IMR-90 (cell line): ENCODE measurements around the gene RNF181. TPM values are rescaled to one million over a fixed set of nuclear protein-coding genes. Genes with fewer than 3 reads are reported as not detected.
"Not testable (repeated sequence)": the region's sequence is repeated elsewhere in the genome, so short reads cannot be mapped to it uniquely, and the experiment has no call there.

Experiments used
- ATAC-seq: fragments of 200-7000 bp; cut with Tn5 transposase; 2 replicates; pipeline ENCODE4 v1.9.1; 2020; ENCODE audit warnings: low read depth, mild to moderate bottlenecking, moderate library complexity
- BruUV-seq: library from RNA; stranded (reverse); fragments of 400-500 nt; replicated peaks from 2 replicates; lab custom pipeline; 2021; lab: Mats Ljungman, UMichigan
- CTCF ChIA-PET: fragments of 300-600 bp; formaldehyde crosslinking; extraction: SDS; loops from one replicate; lab custom pipeline; 2021; ENCODE audit warnings: antibody characterized with exemption; lab: Yijun Ruan, JAX
- POLR2A ChIA-PET: fragments of 300-600 bp; sonication (Branson Sonifier 250); formaldehyde crosslinking; loops from one replicate; lab custom pipeline; 2022; ENCODE audit warnings: antibody characterized with exemption; ENCODE audit not compliant: unreplicated experiment; lab: Charles Lee
- DNase-seq: peaks from one replicate; pipeline ENCODE4 v3.0.0; 2013
- H2AFZ ChIP-seq: replicated peaks from 2 replicates; pipeline ENCODE3; 2013; ENCODE audit warnings: low read length, mild to moderate bottlenecking; ENCODE audit not compliant: poor library complexity
- H2AK5ac ChIP-seq: 2 replicates; pipeline ENCODE4 v1.6.1; 2013; ENCODE audit warnings: low read depth, low read length, inconsistent platforms
- H2AK9ac ChIP-seq: replicated peaks from 2 replicates; pipeline ENCODE3; 2013; ENCODE audit warnings: mild to moderate bottlenecking, low read depth, low read length, moderate library complexity; ENCODE audit not compliant: poor library complexity
- H2BK120ac ChIP-seq: 2 replicates; pipeline ENCODE4 v1.6.1; 2013; ENCODE audit warnings: low read depth, low read length, inconsistent platforms
- H2BK15ac ChIP-seq: 3 replicates; pipeline ENCODE4 v1.6.1; 2013; ENCODE audit warnings: low read depth, low read length, inconsistent platforms
- H2BK20ac ChIP-seq: 2 replicates; pipeline ENCODE4 v1.6.1; 2013; ENCODE audit warnings: low read depth, mild to moderate bottlenecking, inconsistent platforms, low read length, moderate library complexity
- H2BK5ac ChIP-seq: 2 replicates; pipeline ENCODE4 v1.6.1; 2013; ENCODE audit warnings: mild to moderate bottlenecking, low read depth, low read length, inconsistent platforms; ENCODE audit not compliant: poor library complexity, severe bottlenecking
- H3K14ac ChIP-seq: replicated peaks from 2 replicates; pipeline ENCODE4 v1.6.1; 2013; ENCODE audit warnings: low read depth, low read length, inconsistent platforms
- H3K18ac ChIP-seq: 2 replicates; pipeline ENCODE4 v1.6.1; 2013; ENCODE audit warnings: low read depth, low read length, control low read depth
- H3K23ac ChIP-seq: 2 replicates; pipeline ENCODE4 v1.6.1; 2013; ENCODE audit warnings: low read depth, low read length, inconsistent platforms
- H3K27ac ChIP-seq: 2 replicates; pipeline ENCODE4 v1.5.1; 2013; ENCODE audit warnings: mild to moderate bottlenecking, control low read depth, low read length; ENCODE audit not compliant: insufficient read depth
- H3K27me3 ChIP-seq: 2 replicates; pipeline ENCODE4 v1.6.1; 2013; ENCODE audit warnings: low read length; ENCODE audit not compliant: control insufficient read depth, insufficient read depth
- H3K36me3 ChIP-seq: 2 replicates; pipeline ENCODE4 v1.6.1; 2013; ENCODE audit warnings: low read length, mixed read lengths; ENCODE audit not compliant: control insufficient read depth, insufficient read depth
- H3K4ac ChIP-seq: 2 replicates; pipeline ENCODE4 v1.6.1; 2013; ENCODE audit warnings: low read depth, low read length, inconsistent platforms
- H3K4me1 ChIP-seq: 2 replicates; pipeline ENCODE4 v1.6.1; 2013; ENCODE audit warnings: low read length, mixed read lengths; ENCODE audit not compliant: control insufficient read depth, insufficient read depth
- H3K4me2 ChIP-seq: 2 replicates; pipeline ENCODE4 v1.6.1; 2013; ENCODE audit warnings: low read depth, mild to moderate bottlenecking, control low read depth, low read length, moderate library complexity
- H3K4me3 ChIP-seq: 2 replicates; pipeline ENCODE4 v1.5.1; 2013; ENCODE audit warnings: low read depth, mild to moderate bottlenecking, control low read depth, low read length, moderate library complexity; ENCODE audit not compliant: insufficient read depth
- H3K56ac ChIP-seq: 2 replicates; pipeline ENCODE4 v1.6.1; 2013; ENCODE audit warnings: low read length, inconsistent platforms; ENCODE audit not compliant: insufficient read depth; ENCODE audit errors: extremely low read depth
- H3K79me1 ChIP-seq, 2 experiments: 2 replicates each; pipeline ENCODE4 v1.6.1; 2013; ENCODE audit warnings: low read length in 2 of 2, inconsistent platforms in 1 of 2, low read depth in 1 of 2
- H3K9ac ChIP-seq: 2 replicates; pipeline ENCODE4 v1.6.1; 2013; ENCODE audit warnings: low read depth, low read length, control low read depth
- H3K9me1 ChIP-seq: 2 replicates; pipeline ENCODE4 v1.6.1; 2013; ENCODE audit warnings: low read length, inconsistent platforms; ENCODE audit not compliant: insufficient read depth
- H3K9me3 ChIP-seq: 2 replicates; pipeline ENCODE4 v1.6.1; 2013; ENCODE audit warnings: low read length; ENCODE audit not compliant: control insufficient read depth, insufficient read depth
- H4K20me1 ChIP-seq: 2 replicates; pipeline ENCODE4 v1.6.1; 2013; ENCODE audit warnings: low read length, inconsistent platforms; ENCODE audit not compliant: insufficient read depth
- H4K5ac ChIP-seq: 2 replicates; pipeline ENCODE4 v1.6.1; 2013; ENCODE audit warnings: mild to moderate bottlenecking, low read depth, low read length, control low read depth
- H4K8ac ChIP-seq, 2 experiments: 2 replicates each; pipeline ENCODE4 v1.6.1; 2013; ENCODE audit warnings: low read depth in 2 of 2, low read length in 2 of 2, control low read depth in 1 of 2, inconsistent platforms in 1 of 2
- H4K91ac ChIP-seq: 2 replicates; pipeline ENCODE4 v1.6.1; 2013; ENCODE audit warnings: low read depth, low read length, inconsistent platforms; ENCODE audit not compliant: insufficient read depth
- WGBS, 2 experiments: methylation state at CpG; one replicate each; pipeline versions ENCODE4 v1.1.5 to v1.1.7; 2013; ENCODE audit warnings: missing lambda C conversion rate in 2 of 2; ENCODE audit not compliant: insufficient read length in 1 of 2; ENCODE audit errors: extremely low coverage in 2 of 2; 5-methylcytosine and 5-hydroxymethylcytosine counted together
- dilution Hi-C: fragments of 300-500 bp; cut with HindIII; formaldehyde crosslinking; loops from one replicate; pipeline ENCODE4 v1.14.3; 2018; ENCODE audit warnings: low sequenced_read_pairs; ENCODE audit not compliant: unreplicated experiment
- in situ Hi-C: fragments of 300-500 bp; cut with MboI; formaldehyde crosslinking; loops from 3 replicates; pipeline ENCODE4 v1.14.3; 2019; ENCODE audit warnings: low sequenced_read_pairs, inconsistent platforms, mixed read lengths
- intact Hi-C: fragments of 100-400 bp; cut with micrococcal nuclease; formaldehyde crosslinking; loops from 2 replicates; pipeline ENCODE4 v1.10.0; 2022
- polyA plus RNA-seq, 3 experiments: library from polyadenylated mRNA; depleted of rRNA; stranded (reverse); fragments of >200 nt; gene quantifications; 2 replicates each; pipeline ENCODE4 v1.2.3, GENCODE V29; 2012; ENCODE audit warnings: low replicate concordance in 1 of 3
- total RNA-seq: library from RNA; depleted of rRNA; stranded (reverse); fragments of >200 nt; gene quantifications from 2 replicates; pipeline ENCODE4 v1.2.3, GENCODE V29; 2012

RNF181 gene
- total and polyA plus RNA-seq, 2 of the 4 experiments (the other 2 are of a cell fraction): 438 to 498 TPM

DNA sequence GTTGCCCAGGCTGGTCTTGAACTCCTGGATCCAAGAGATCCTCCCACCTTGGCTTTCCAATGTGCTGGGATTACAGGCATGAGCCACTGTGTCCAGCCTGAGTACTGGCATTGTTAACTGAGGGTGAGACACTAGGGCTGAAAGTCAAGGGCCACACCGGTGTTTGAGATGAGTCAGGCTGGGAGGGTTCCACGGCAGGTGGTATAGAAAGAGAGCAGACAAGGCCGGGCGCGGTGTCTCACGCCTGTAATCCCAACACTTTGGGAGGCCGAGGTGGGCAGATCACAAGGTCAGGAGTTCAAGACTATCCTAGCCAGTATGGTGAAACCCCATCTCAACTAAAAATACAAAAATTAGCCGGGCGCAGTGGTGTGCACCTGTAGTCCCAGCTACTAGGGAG lies 3.2 kb upstream of the RNF181 start:
- H2AFZ ChIP-seq, H3K4me3 ChIP-seq, DNase-seq, H3K36me3 ChIP-seq, H4K5ac ChIP-seq, CTCF ChIA-PET, intact Hi-C loops, dilution Hi-C loops, H2BK120ac ChIP-seq, H3K56ac ChIP-seq, H3K9me3 ChIP-seq, H3K27ac ChIP-seq, H2BK5ac ChIP-seq, H3K23ac ChIP-seq, H3K4ac ChIP-seq, H3K14ac ChIP-seq, H3K27me3 ChIP-seq, POLR2A ChIA-PET, H2BK15ac ChIP-seq, H2AK9ac ChIP-seq, in situ Hi-C loops, H3K4me2 ChIP-seq, BruUV-seq, ATAC-seq, H3K9ac ChIP-seq, H3K18ac ChIP-seq, H4K8ac ChIP-seq, H4K91ac ChIP-seq: not testable (repeated sequence)
- peaks cover 21% of the 10 kb centered on the region for H4K20me1 ChIP-seq
- peaks cover 26% of the 10 kb centered on the region for H3K4me1 ChIP-seq
- H2BK20ac ChIP-seq: peak overlapping the region; percentile 3; the same call in 1 of the 2 replicates
- peak overlapping the region; percentile 24; the same call in 1 of the 2 replicates for H2AK5ac ChIP-seq
- peaks cover 39 to 79% of the 10 kb centered on the region in 2 experiments for H3K79me1 ChIP-seq
- WGBS, 2 experiments: no CpG with 5 or more reads among the region's 9 CpGs
- peaks cover 34% of the 10 kb centered on the region for H3K9me1 ChIP-seq
